ENCODE measurements around the gene FIBP. TPM values are rescaled to one million over a fixed set of nuclear protein-coding genes. Genes with fewer than 3 reads are reported as not detected.

Gene FIBP
- total RNA-seq, 1 donor from 2014 or later, result 67.4 TPM

DNA sequence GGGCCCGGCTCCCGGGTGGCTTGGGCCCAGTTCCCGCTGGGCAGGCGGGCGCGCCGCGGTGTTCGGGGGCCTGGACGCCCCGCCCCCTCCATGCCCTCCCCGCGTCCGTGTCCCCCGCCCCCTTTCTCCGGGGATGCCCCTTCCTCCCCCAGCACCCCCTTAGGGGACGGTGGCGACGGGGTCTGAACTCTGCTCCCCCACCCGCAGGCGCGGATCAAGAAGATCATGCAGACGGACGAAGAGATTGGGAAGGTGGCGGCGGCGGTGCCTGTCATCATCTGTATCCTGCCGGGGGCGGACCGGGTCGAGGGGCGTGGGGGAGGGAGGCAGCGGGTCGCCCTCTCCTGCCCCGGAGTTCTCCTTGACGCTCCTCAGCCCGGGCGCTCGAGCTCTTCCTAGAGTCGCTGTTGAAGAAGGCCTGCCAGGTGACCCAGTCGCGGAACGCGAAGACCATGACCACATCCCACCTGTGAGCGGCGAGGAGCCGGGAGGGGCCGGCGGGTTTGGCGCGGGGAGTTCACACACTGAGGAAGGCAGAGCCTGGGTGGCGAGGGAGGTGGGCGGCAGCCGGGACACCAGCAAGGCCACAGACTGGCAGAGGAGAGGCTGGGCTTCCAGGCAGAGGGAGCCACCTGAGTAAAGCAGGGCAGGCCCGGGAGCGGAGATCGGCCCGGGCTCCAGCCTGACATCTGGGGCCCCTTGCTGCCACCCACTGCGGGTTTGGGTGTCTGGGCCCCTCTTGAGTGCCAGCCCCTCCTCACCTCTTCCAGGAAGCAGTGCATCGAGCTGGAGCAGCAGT, 31.5 kb upstream of the FIBP start:
- Histone ChIP-seq H3K4me2 (ENCODE audit: low read length) (peak overlapping the region; percentile 95), H4K20me1 (ENCODE audit: insufficient read depth, low read length) (peaks cover 9% of the 10 kb centered on the region), H3K27me3 (ENCODE audit: insufficient read depth, low read length) (no peaks in the 10 kb centered on the region), H3K36me3 (ENCODE audit: insufficient read depth, low read length) (peaks cover 17% of the 10 kb centered on the region), H3K4me1 (ENCODE audit: insufficient read depth, low read length) (peaks cover 46% of the 10 kb centered on the region), H3K9ac (ENCODE audit: low read length) (peak overlapping the region; percentile 80), H2AFZ (ENCODE audit: low read depth, low read length) (peak overlapping the region; percentile 72), H3K4me3 (ENCODE audit: insufficient read depth, low read depth, low read length) (peak overlapping the region; percentile 72), H3K79me2 (ENCODE audit: insufficient read depth, low read length) (peaks cover 57% of the 10 kb centered on the region), H3K27ac (ENCODE audit: low read depth, low read length) (peak overlapping the region; percentile 63), H3K9me3 (ENCODE audit: insufficient read depth, low read depth, low read length) (no peaks in the 10 kb centered on the region)
- FAIRE-seq (no peak), DNase-seq (ENCODE audit: low read depth) (no peak)
- Mint-ChIP-seq H3K27me3 (ENCODE audit: low read depth, unreplicated experiment) (no peaks in the 10 kb centered on the region), H3K27ac (ENCODE audit: unreplicated experiment) (no peak overlapping the region), H3K36me3 (ENCODE audit: low read depth, unreplicated experiment) (peaks cover 10% of the 10 kb centered on the region), H3K4me1 (ENCODE audit: low read depth, unreplicated experiment) (peaks cover 23% of the 10 kb centered on the region), H3K4me3 (ENCODE audit: unreplicated experiment) (peak overlapping the region; percentile 91), H3K9me3 (ENCODE audit: unreplicated experiment) (no peaks in the 10 kb centered on the region)
- no peak for TF ChIP-seq EZH2 (IDR thresholded peaks at IDR 0.05; ENCODE audit: insufficient read depth, low read length)

GRCh38 chr11:65919141-65919572, 30.9 kb upstream of the FIBP start, which contains the start of gene DRAP1:
DRAP1 (plus strand) TSS chr11:65919426; CDS start chr11:65919502, 76 bp downstream.
- Mint-ChIP-seq H3K9me3 (ENCODE audit: unreplicated experiment) (no peaks in the 10 kb centered on the region), H3K36me3 (ENCODE audit: low read depth, unreplicated experiment) (peaks cover 10% of the 10 kb centered on the region), H3K4me1 (ENCODE audit: low read depth, unreplicated experiment) (peaks cover 28% of the 10 kb centered on the region), H3K27me3 (ENCODE audit: low read depth, unreplicated experiment) (no peaks in the 10 kb centered on the region), H3K4me3 (ENCODE audit: unreplicated experiment) (peak within 1 kb of the TSS; percentile 91), H3K27ac (ENCODE audit: unreplicated experiment) (peak within 1 kb of the TSS; percentile 83)
- H3K4me2 ChIP-seq (ENCODE audit: low read length), result peak within 1 kb of the TSS; percentile 98
- peak within 1 kb of the TSS; percentile 72 for H2AFZ ChIP-seq (ENCODE audit: low read depth, low read length)
- DNase-seq (ENCODE audit: low read depth) (peak; percentile 95), FAIRE-seq (no peak)
- peaks cover 49% of the 10 kb centered on the region for H3K4me1 ChIP-seq (ENCODE audit: insufficient read depth, low read length)
- peaks cover 61% of the 10 kb centered on the region for H3K79me2 ChIP-seq (ENCODE audit: insufficient read depth, low read length)
- H3K4me3 ChIP-seq (ENCODE audit: insufficient read depth, low read depth, low read length), result peak within 1 kb of the TSS; percentile 87
- TF ChIP-seq CTCF (IDR thresholded peaks at IDR 0.05; ENCODE audit: insufficient read depth, low read depth, low read length) (no peak), EZH2 (IDR thresholded peaks at IDR 0.05; ENCODE audit: insufficient read depth, low read length) (no peak)
- no peaks in the 10 kb centered on the region for H3K9me3 ChIP-seq (ENCODE audit: insufficient read depth, low read depth, low read length)
- peaks cover 9% of the 10 kb centered on the region for H4K20me1 ChIP-seq (ENCODE audit: insufficient read depth, low read length)
- peak within 1 kb of the TSS; percentile 95 for H3K9ac ChIP-seq (ENCODE audit: low read length)
- H3K27me3 ChIP-seq (ENCODE audit: insufficient read depth, low read length), result no peaks in the 10 kb centered on the region
- H3K27ac ChIP-seq (ENCODE audit: low read depth, low read length), result peak within 1 kb of the TSS; percentile 97
- peaks cover 17% of the 10 kb centered on the region for H3K36me3 ChIP-seq (ENCODE audit: insufficient read depth, low read length)

GRCh38 chr11:65918211-65919140, 30.2 kb upstream of the FIBP start, which contains the start of gene C11orf68:
C11orf68 (minus strand) TSS chr11:65919062; CDS start chr11:65919031, 31 bp downstream.
- H3K4me1 Mint-ChIP-seq (ENCODE audit: low read depth, unreplicated experiment), result peaks cover 28% of the 10 kb centered on the region
- Histone ChIP-seq H3K27ac (ENCODE audit: low read depth, low read length) (peak within 1 kb of the TSS; percentile 97), H3K27me3 (ENCODE audit: insufficient read depth, low read length) (no peaks in the 10 kb centered on the region), H3K36me3 (ENCODE audit: insufficient read depth, low read length) (peaks cover 17% of the 10 kb centered on the region), H3K9ac (ENCODE audit: low read length) (peak within 1 kb of the TSS; percentile 95), H4K20me1 (ENCODE audit: insufficient read depth, low read length) (peaks cover 9% of the 10 kb centered on the region), H2AFZ (ENCODE audit: low read depth, low read length) (peak within 1 kb of the TSS; percentile 72), H3K4me1 (ENCODE audit: insufficient read depth, low read length) (peaks cover 54% of the 10 kb centered on the region), H3K79me2 (ENCODE audit: insufficient read depth, low read length) (peaks cover 61% of the 10 kb centered on the region), H3K4me2 (ENCODE audit: low read length) (peak within 1 kb of the TSS; percentile 98), H3K4me3 (ENCODE audit: insufficient read depth, low read depth, low read length) (peak within 1 kb of the TSS; percentile 87), H3K9me3 (ENCODE audit: insufficient read depth, low read depth, low read length) (no peaks in the 10 kb centered on the region)
- TF ChIP-seq CTCF (IDR thresholded peaks at IDR 0.05; ENCODE audit: insufficient read depth, low read depth, low read length), result no peak
- TF ChIP-seq EZH2 (IDR thresholded peaks at IDR 0.05; ENCODE audit: insufficient read depth, low read length), result no peak
- peak within 1 kb of the TSS; percentile 83 for H3K27ac Mint-ChIP-seq (ENCODE audit: unreplicated experiment)
- no peak for FAIRE-seq
- no peaks in the 10 kb centered on the region for H3K27me3 Mint-ChIP-seq (ENCODE audit: low read depth, unreplicated experiment)
- H3K9me3 Mint-ChIP-seq (ENCODE audit: unreplicated experiment), result no peaks in the 10 kb centered on the region
- no peak for DNase-seq (ENCODE audit: low read depth)
- H3K4me3 Mint-ChIP-seq (ENCODE audit: unreplicated experiment), result peak within 1 kb of the TSS; percentile 91
- peaks cover 10% of the 10 kb centered on the region for H3K36me3 Mint-ChIP-seq (ENCODE audit: low read depth, unreplicated experiment)
